ENCODE measurements around the gene KIF1B. TPM values are rescaled to one million over a fixed set of nuclear protein-coding genes. Genes with fewer than 3 reads are reported as not detected.

Gene KIF1B
- total and polyA plus RNA-seq, 8 donors: 36.0 to 46.7 (median 39.7) TPM

GRCh38 chr1:10185759-10186158, 24.6 kb upstream of the KIF1B start:
- DNase-seq (no peak), ATAC-seq (no peak)
- Histone ChIP-seq H3K27ac (no peak overlapping the region), H3K27me3 (no peaks in the 10 kb centered on the region), H3K4me1 (no peaks in the 10 kb centered on the region), H3K9me3 (no peaks in the 10 kb centered on the region), H3K36me3 (peaks cover 0 to 8% of the 10 kb centered on the region in 2 donors), H3K4me3 (no peak overlapping the region)
- intact Hi-C loops (cut with DNase I): no loop called here
- no peak for TF ChIP-seq CTCF (IDR thresholded peaks at IDR 0.05)

- DNase-seq (no peak), ATAC-seq (no peak)
- no peaks in the 10 kb centered on the region for H3K4me1 ChIP-seq
- H3K9me3 ChIP-seq: no peaks in the 10 kb centered on the region
- TF ChIP-seq CTCF (IDR thresholded peaks at IDR 0.05): no peak
- intact Hi-C loops (cut with DNase I): no loop called here
- H3K36me3 ChIP-seq: peaks cover 0 to under 1% of the 10 kb centered on the region in 2 donors
- H3K4me3 ChIP-seq: no peak overlapping the region
- no peaks in the 10 kb centered on the region for H3K27me3 ChIP-seq
- H3K27ac ChIP-seq: no peak overlapping the region
Measured at GRCh38 chr1:10186331-10187025, 23.9 kb upstream of the KIF1B start.

GRCh38 chr1:10187026-10187334, 23.4 kb upstream of the KIF1B start:
- no peaks in the 10 kb centered on the region for H3K4me1 ChIP-seq
- H3K4me3 ChIP-seq: no peak overlapping the region
- no peaks in the 10 kb centered on the region for H3K9me3 ChIP-seq
- TF ChIP-seq CTCF (IDR thresholded peaks at IDR 0.05): no peak
- DNase-seq (no peak), ATAC-seq (no peak)
- no peaks in the 10 kb centered on the region for H3K27me3 ChIP-seq
- intact Hi-C loops (cut with DNase I): no loop called here
- H3K27ac ChIP-seq: no peak overlapping the region
- no peaks in the 10 kb centered on the region for H3K36me3 ChIP-seq

GRCh38 chr1:10188133-10188650, 22.2 kb upstream of the KIF1B start:
- ATAC-seq (no peak), DNase-seq (no peak)
- Histone ChIP-seq H3K27ac (no peak overlapping the region), H3K36me3 (no peaks in the 10 kb centered on the region), H3K9me3 (no peaks in the 10 kb centered on the region), H3K4me1 (no peaks in the 10 kb centered on the region), H3K27me3 (no peaks in the 10 kb centered on the region), H3K4me3 (no peak overlapping the region)
- TF ChIP-seq CTCF (IDR thresholded peaks at IDR 0.05): no peak
- intact Hi-C loops (cut with DNase I): no loop called here

GRCh38 chr1:10189659-10190058, 20.7 kb upstream of the KIF1B start:
- intact Hi-C loops (cut with DNase I): no loop called here
- no peaks in the 10 kb centered on the region for H3K27me3 ChIP-seq
- H3K27ac ChIP-seq: no peak overlapping the region
- no peak for TF ChIP-seq CTCF (IDR thresholded peaks at IDR 0.05)
- no peaks in the 10 kb centered on the region for H3K36me3 ChIP-seq
- no peaks in the 10 kb centered on the region for H3K4me1 ChIP-seq
- no peak for DNase-seq
- no peaks in the 10 kb centered on the region for H3K9me3 ChIP-seq
- no peak for ATAC-seq
- H3K4me3 ChIP-seq: no peak overlapping the region
